NCI-H1694 (cell line): ENCODE measurements around the gene RPS6KB1.
"Not testable (repeated sequence)": the region's sequence is repeated elsewhere in the genome, so short reads cannot be mapped to it uniquely, and the experiment has no call there.

ENCODE experiments used
- DNase-seq: peaks from one replicate; lab custom pipeline; 2025; lab: John Stamatoyannopoulos, UW

Gene RPS6KB1

GRCh38 chr17:59941131-59941530 lies 48.2 kb downstream of the RPS6KB1 start:
- no peak for DNase-seq

- DNase-seq, result not testable (repeated sequence)
Measured at GRCh38 chr17:59946433-59946832, 53.5 kb downstream of the RPS6KB1 start.

- DNase-seq, result not testable (repeated sequence)
Measured at GRCh38 chr17:59947310-59947709, 54.4 kb downstream of the RPS6KB1 start.

- no peak for DNase-seq
Measured at GRCh38 chr17:59950049-59950448, 57.1 kb downstream of the RPS6KB1 start.

GRCh38 chr17:59954856-59955255 lies 61.9 kb downstream of the RPS6KB1 start:
- no peak for DNase-seq

- DNase-seq, result not testable (repeated sequence)
Measured at GRCh38 chr17:59959574-59959973, 66.7 kb downstream of the RPS6KB1 start.

GRCh38 chr17:59962739-59963318 lies 69.9 kb downstream of the RPS6KB1 start:
- no peak for DNase-seq

GRCh38 chr17:59963738-59964481 lies 71.0 kb downstream of the RPS6KB1 start:
- no peak for DNase-seq

- peak; percentile 62 for DNase-seq
Measured at GRCh38 chr17:59964482-59965328, 71.8 kb downstream of the RPS6KB1 start, which contains the start of gene RNFT1. TSS of gene RNFT1 (minus strand) at chr17:59964740. CDS start at chr17:59964663, 77 bp downstream.

- not testable (repeated sequence) for DNase-seq
Measured at GRCh38 chr17:59971771-59972170, 78.8 kb downstream of the RPS6KB1 start.

GRCh38 chr17:59972778-59973177 lies 79.9 kb downstream of the RPS6KB1 start:
- DNase-seq, result peak; percentile 31

- not testable (repeated sequence) for DNase-seq
Measured at GRCh38 chr17:59973483-59973882, 80.6 kb downstream of the RPS6KB1 start.

- DNase-seq, result not testable (repeated sequence)
Measured at GRCh38 chr17:59975166-59975565, 82.2 kb downstream of the RPS6KB1 start.

GRCh38 chr17:59996608-59997007 lies 103.7 kb downstream of the RPS6KB1 start:
- not testable (repeated sequence) for DNase-seq
